Prostate gland (tissue), 2 donors: ENCODE measurements around the gene RARB.

ENCODE experiments used
- POLR2A ChIP-seq: fragments of 450-650 bp; IDR thresholded peaks from one replicate; pipeline ENCODE4 v1.6.1; 2016; ENCODE audit warnings: antibody characterized with exemption, mild to moderate bottlenecking
- TF ChIP-seq, protein P1 (sequence below), 4 experiments: fragments of 200-600 bp in 2 of 4; fragments of 450-650 bp in 2 of 4; sonication (generic) in 2 of 4; IDR thresholded peaks; 1 replicate in 3 of 4; 2 replicates in 1 of 4; pipeline ENCODE4 v1.5.1; 2016 to 2019; ENCODE audit warnings: antibody characterized with exemption in 4 of 4, mild to moderate bottlenecking in 2 of 4, moderate library complexity in 2 of 4

DNA sequence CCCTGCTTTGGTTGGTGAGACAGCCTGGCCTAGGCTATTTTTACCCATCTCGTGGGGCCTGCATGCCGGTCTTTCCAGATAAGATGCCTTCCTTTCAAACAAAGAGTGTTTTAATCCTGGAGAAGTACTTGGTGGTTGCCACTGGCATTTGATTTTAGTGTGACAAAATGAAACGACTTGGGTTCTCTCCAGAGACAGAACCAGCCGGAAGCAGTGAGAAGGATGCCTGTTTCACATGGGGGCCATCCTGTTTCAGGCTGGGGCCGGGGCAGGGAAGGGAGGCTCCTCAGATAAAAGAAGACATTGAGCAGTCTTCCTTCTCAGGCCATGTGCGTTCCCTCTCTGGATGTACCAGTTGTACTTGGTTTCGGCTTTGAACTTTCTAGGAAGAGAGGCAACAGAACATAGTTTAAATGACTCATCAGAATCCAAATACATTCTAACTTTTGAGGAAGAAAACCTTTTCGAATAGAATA lies 161.8 kb downstream of the RARB start:
- TF ChIP-seq, protein P1, sequence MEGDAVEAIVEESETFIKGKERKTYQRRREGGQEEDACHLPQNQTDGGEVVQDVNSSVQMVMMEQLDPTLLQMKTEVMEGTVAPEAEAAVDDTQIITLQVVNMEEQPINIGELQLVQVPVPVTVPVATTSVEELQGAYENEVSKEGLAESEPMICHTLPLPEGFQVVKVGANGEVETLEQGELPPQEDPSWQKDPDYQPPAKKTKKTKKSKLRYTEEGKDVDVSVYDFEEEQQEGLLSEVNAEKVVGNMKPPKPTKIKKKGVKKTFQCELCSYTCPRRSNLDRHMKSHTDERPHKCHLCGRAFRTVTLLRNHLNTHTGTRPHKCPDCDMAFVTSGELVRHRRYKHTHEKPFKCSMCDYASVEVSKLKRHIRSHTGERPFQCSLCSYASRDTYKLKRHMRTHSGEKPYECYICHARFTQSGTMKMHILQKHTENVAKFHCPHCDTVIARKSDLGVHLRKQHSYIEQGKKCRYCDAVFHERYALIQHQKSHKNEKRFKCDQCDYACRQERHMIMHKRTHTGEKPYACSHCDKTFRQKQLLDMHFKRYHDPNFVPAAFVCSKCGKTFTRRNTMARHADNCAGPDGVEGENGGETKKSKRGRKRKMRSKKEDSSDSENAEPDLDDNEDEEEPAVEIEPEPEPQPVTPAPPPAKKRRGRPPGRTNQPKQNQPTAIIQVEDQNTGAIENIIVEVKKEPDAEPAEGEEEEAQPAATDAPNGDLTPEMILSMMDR (IDR thresholded peaks at IDR 0.05), result no peak
- no peak for TF ChIP-seq POLR2A
